Osteoblast (primary cell): ENCODE data around the gene C1QL2. TPM values are rescaled to one million over a fixed set of nuclear protein-coding genes. Genes with fewer than 3 reads are reported as not detected.

ENCODE experiments used
- DNase-seq: peaks from one replicate; pipeline ENCODE4 v3.0.0; 2011; ENCODE audit warnings: low spot score, mixed read lengths; ENCODE audit not compliant: insufficient read length; ENCODE audit errors: missing footprints
- H2AFZ ChIP-seq: 2 replicates; pipeline ENCODE4 v1.6.0; 2011; ENCODE audit warnings: mild to moderate bottlenecking, low read length
- H3K27ac ChIP-seq: 2 replicates; pipeline ENCODE4 v1.5.1; 2011; ENCODE audit warnings: mild to moderate bottlenecking, low read depth, low read length, moderate library complexity
- H3K27me3 ChIP-seq: 2 replicates; pipeline ENCODE4 v1.6.0; 2012; ENCODE audit warnings: mild to moderate bottlenecking, control low read depth, inconsistent platforms, low read length, moderate library complexity; ENCODE audit not compliant: insufficient read depth
- H3K36me3 ChIP-seq: 2 replicates; pipeline ENCODE4 v1.5.1; 2011; ENCODE audit warnings: mild to moderate bottlenecking, low read length, control low read depth, moderate library complexity; ENCODE audit not compliant: insufficient read depth
- H3K4me1 ChIP-seq: 2 replicates; pipeline ENCODE4 v1.5.1; 2011; ENCODE audit warnings: mild to moderate bottlenecking, low read length, control low read depth, moderate library complexity; ENCODE audit not compliant: insufficient read depth
- H3K4me2 ChIP-seq: 2 replicates; pipeline ENCODE4 v1.6.0; 2011; ENCODE audit warnings: mild to moderate bottlenecking, low read length; ENCODE audit not compliant: insufficient read depth
- H3K4me3 ChIP-seq: fragments of 200-600 bp; sonication (generic); 3 replicates; pipeline ENCODE4 v1.5.1; 2012; ENCODE audit warnings: mild to moderate bottlenecking, low read length, inconsistent platforms; ENCODE audit not compliant: insufficient read depth
- H3K79me2 ChIP-seq: 2 replicates; pipeline ENCODE4 v1.6.0; 2012; ENCODE audit warnings: mild to moderate bottlenecking, low read length, control low read depth, inconsistent platforms; ENCODE audit not compliant: insufficient read depth
- H3K9me3 ChIP-seq: 2 replicates; pipeline ENCODE4 v1.5.1; 2011; ENCODE audit warnings: low read depth, low read length, control low read depth
- H4K20me1 ChIP-seq: 2 replicates; pipeline ENCODE4 v1.6.0; 2012; ENCODE audit warnings: mild to moderate bottlenecking, low read length, control low read depth; ENCODE audit not compliant: insufficient read depth
- total RNA-seq: library from RNA; depleted of rRNA; stranded (reverse); fragments of >200 nt; gene quantifications from 2 replicates; pipeline ENCODE4 v1.2.3, GENCODE V29; 2012
- TF ChIP-seq, protein P1 (sequence below): IDR thresholded peaks from 2 replicates; pipeline ENCODE4 v1.5.1; 2011; ENCODE audit warnings: mild to moderate bottlenecking, low read depth, low read length, moderate library complexity; ENCODE audit errors: extremely low read depth

C1QL2 gene
- total RNA-seq, 1 donor = not detected

DNA sequence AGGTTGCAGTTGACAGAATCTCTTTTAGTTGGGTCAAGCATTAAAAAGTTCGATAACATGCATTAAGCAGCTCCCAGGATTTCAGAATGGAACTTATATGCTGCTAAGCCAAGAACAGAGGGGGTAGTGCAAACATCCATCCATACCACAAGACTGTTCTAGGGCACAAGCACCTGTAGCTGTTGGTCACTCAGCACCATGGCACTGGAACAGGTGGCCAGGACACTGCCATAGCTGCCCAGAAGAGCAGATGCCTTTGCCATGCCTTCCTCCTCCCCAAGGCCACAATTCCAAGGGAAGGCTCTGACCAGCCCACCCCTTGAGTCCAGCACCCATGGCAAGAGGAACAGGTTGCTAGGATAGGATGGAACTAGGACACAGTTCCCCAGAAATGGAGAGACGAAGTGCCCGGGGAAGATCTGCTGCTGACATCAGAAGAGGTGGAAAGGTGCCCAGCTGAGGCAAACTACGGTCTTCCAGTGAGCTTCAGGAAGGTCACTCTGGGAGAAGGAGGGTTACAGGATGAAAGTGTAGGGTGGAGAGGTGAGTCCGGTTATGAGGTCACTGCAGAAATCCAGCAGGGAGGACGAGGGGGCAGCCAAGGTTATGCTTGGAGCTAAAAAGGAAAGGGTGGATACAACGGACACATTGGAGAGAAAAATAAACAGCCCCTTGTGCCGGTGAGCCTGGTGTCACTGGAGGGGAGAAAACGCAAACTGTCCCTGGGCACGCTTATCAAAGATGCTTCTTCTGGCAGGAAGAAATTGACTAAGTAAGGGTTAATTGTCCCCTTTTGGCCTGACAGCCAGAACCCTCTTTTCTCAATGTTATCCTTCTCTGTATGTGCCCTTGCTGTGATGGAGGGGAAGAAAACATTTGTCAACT is 41.9 kb downstream of the C1QL2 start:
- H3K4me3 ChIP-seq = no peak overlapping the region
- H3K9me3 ChIP-seq = no peaks in the 10 kb centered on the region
- no peak overlapping the region for H3K27ac ChIP-seq
- peaks cover 3% of the 10 kb centered on the region for H3K27me3 ChIP-seq
- H3K4me1 ChIP-seq = no peaks in the 10 kb centered on the region
- no peak overlapping the region for H3K4me2 ChIP-seq
- no peak overlapping the region for H2AFZ ChIP-seq
- TF ChIP-seq, protein P1, sequence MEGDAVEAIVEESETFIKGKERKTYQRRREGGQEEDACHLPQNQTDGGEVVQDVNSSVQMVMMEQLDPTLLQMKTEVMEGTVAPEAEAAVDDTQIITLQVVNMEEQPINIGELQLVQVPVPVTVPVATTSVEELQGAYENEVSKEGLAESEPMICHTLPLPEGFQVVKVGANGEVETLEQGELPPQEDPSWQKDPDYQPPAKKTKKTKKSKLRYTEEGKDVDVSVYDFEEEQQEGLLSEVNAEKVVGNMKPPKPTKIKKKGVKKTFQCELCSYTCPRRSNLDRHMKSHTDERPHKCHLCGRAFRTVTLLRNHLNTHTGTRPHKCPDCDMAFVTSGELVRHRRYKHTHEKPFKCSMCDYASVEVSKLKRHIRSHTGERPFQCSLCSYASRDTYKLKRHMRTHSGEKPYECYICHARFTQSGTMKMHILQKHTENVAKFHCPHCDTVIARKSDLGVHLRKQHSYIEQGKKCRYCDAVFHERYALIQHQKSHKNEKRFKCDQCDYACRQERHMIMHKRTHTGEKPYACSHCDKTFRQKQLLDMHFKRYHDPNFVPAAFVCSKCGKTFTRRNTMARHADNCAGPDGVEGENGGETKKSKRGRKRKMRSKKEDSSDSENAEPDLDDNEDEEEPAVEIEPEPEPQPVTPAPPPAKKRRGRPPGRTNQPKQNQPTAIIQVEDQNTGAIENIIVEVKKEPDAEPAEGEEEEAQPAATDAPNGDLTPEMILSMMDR = no peak
- no peaks in the 10 kb centered on the region for H3K36me3 ChIP-seq
- no peaks in the 10 kb centered on the region for H4K20me1 ChIP-seq
- no peak for DNase-seq
- no peaks in the 10 kb centered on the region for H3K79me2 ChIP-seq

DNA sequence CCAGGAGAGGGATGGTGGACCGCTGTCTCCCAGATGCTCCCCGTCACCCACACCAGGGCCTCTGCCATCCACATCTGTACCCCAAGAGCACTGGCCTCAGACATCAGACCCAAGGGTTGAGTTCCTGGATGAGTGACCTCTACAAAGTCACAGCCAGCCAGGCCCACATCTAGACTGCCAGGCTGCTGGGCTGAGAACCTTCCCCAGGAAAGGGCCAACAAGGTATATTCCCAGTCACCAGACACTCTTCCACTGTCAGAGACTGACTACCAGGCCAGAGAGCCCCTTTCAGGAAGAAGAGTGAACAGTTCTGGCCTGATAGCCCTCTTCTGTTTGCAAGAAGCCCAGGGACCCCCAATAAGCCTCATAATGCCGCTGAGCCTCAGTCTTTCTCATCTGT is 44.3 kb downstream of the C1QL2 start:
- H3K27me3 ChIP-seq = peaks cover under 1% of the 10 kb centered on the region
- H3K79me2 ChIP-seq = no peaks in the 10 kb centered on the region
- no peak overlapping the region for H2AFZ ChIP-seq
- H4K20me1 ChIP-seq = no peaks in the 10 kb centered on the region
- H3K36me3 ChIP-seq = no peaks in the 10 kb centered on the region
- no peak overlapping the region for H3K27ac ChIP-seq
- TF ChIP-seq, protein P1 = no peak
- no peaks in the 10 kb centered on the region for H3K4me1 ChIP-seq
- peaks cover 3% of the 10 kb centered on the region for H3K9me3 ChIP-seq
- no peak overlapping the region for H3K4me2 ChIP-seq
- DNase-seq = no peak
- no peak overlapping the region for H3K4me3 ChIP-seq

DNA sequence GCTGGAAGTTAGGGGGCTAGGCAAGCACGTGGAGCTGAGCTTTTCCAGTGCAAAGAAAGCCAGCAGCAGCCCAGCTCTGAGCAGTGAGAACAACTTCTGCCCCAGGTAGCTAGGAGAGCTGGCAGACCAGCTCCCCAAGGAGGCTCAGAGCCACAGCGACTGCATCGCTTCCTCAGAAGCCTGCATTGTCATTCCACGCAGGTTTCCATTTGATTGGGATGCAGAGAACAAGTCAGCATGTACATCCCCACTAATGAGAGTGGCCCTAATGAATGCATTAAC is 45.1 kb downstream of the C1QL2 start:
- Histone ChIP-seq H3K36me3 (no peaks in the 10 kb centered on the region), H3K79me2 (no peaks in the 10 kb centered on the region), H3K4me2 (no peak overlapping the region), H4K20me1 (no peaks in the 10 kb centered on the region), H3K4me1 (no peaks in the 10 kb centered on the region), H3K4me3 (no peak overlapping the region), H3K9me3 (peaks cover 3% of the 10 kb centered on the region), H3K27ac (no peak overlapping the region), H3K27me3 (no peaks in the 10 kb centered on the region), H2AFZ (no peak overlapping the region)
- no peak for DNase-seq
- TF ChIP-seq, protein P1 = no peak

DNA sequence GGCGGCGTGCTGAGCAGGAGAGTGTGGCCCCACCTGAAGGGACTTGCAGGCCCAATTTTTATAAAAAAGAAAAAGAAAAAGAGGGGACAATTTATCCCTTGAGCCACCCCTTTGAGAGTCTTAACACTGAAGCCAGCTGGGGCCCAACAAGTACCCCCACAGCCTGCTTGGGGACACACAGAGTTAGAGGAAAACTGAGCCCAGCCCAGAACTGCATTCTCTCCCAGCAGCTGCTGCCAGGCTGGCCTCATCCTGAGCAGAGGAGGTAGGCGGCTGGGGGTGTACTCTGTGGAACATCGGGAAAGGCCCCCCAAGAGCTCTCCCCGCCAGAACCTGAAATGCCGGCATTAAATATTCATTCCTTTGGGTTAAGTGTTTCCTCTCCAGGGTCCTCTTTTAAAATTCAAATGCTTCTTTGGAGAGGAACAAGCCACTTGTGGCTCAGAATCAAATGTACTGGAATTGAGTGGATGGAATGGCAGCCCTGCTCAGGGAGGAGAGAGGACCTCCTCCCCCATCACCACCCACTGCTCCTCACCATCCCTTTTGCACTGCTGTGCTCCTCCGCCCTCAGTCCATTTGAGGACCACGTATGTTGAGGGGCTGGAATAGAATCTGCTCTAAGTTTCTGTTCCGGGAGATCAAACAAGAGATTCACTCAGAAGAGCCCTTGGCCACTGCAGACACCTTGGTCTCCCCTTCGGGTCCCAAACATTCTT is 45.6 kb downstream of the C1QL2 start:
- DNase-seq = no peak
- H3K79me2 ChIP-seq = no peaks in the 10 kb centered on the region
- no peak overlapping the region for H3K27ac ChIP-seq
- peaks cover 3% of the 10 kb centered on the region for H3K9me3 ChIP-seq
- TF ChIP-seq, protein P1 = no peak
- H3K4me1 ChIP-seq = no peaks in the 10 kb centered on the region
- no peaks in the 10 kb centered on the region for H3K36me3 ChIP-seq
- no peaks in the 10 kb centered on the region for H4K20me1 ChIP-seq
- no peak overlapping the region for H3K4me2 ChIP-seq
- no peak overlapping the region for H2AFZ ChIP-seq
- H3K4me3 ChIP-seq = no peak overlapping the region
- no peaks in the 10 kb centered on the region for H3K27me3 ChIP-seq
